PC-9 (cell line): ENCODE data around the gene DNTT. TPM values are rescaled to one million over a fixed set of nuclear protein-coding genes. Genes with fewer than 3 reads are reported as not detected.

Experiments
- BruUV-seq: library from RNA; stranded (reverse); fragments of 400-500 nt; replicated peaks from 2 replicates; lab custom pipeline; 2021; lab: Mats Ljungman, UMichigan
- CTCF ChIA-PET: fragments of 300-600 bp; sonication (Branson Sonifier 250); formaldehyde crosslinking; loops from one replicate; lab custom pipeline; 2022; ENCODE audit warnings: antibody characterized with exemption; lab: Charles Lee
- POLR2A ChIA-PET: fragments of 300-600 bp; sonication (Branson Sonifier 250); formaldehyde crosslinking; loops from one replicate; lab custom pipeline; 2022; ENCODE audit warnings: antibody characterized with exemption; ENCODE audit not compliant: unreplicated experiment; lab: Charles Lee
- DNase-seq, 2 experiments: peaks; one replicate each; pipeline versions ENCODE4 v3.0.0 to v3.0.0-alpha.2; 2015 to 2022; ENCODE audit warnings: mixed read lengths in 1 of 2
- H2AFZ ChIP-seq: fragments of 200-600 bp; sonication (generic); 2 replicates; pipeline ENCODE4 v1.8.1; 2017; ENCODE audit warnings: antibody characterized with exemption
- H3F3A ChIP-seq: fragments of 200-600 bp; sonication (generic); 2 replicates; pipeline ENCODE4 v1.8.1; 2017; ENCODE audit warnings: antibody characterized with exemption, mild to moderate bottlenecking, low read depth; ENCODE audit not compliant: insufficient read depth
- H3K27ac ChIP-seq: fragments of 200-600 bp; sonication (generic); 2 replicates; pipeline ENCODE4 v1.6.1; 2016; ENCODE audit warnings: mixed run types
- H3K27me3 ChIP-seq: fragments of 200-600 bp; sonication (generic); 2 replicates; pipeline ENCODE4 v1.6.1; 2016; ENCODE audit warnings: low read depth, mixed run types; ENCODE audit not compliant: insufficient read depth
- H3K36me3 ChIP-seq: fragments of 200-600 bp; sonication (generic); 2 replicates; pipeline ENCODE4 v1.6.1; 2016; ENCODE audit warnings: low read depth, mixed run types
- H3K4me1 ChIP-seq: fragments of 200-600 bp; sonication (generic); replicated peaks from 2 replicates; pipeline ENCODE4 v1.6.1; 2016; ENCODE audit warnings: mixed run types; ENCODE audit not compliant: insufficient read depth
- H3K4me2 ChIP-seq: fragments of 200-600 bp; sonication (generic); 2 replicates; pipeline ENCODE4 v1.6.1; 2017; ENCODE audit warnings: mixed run types
- H3K4me3 ChIP-seq: fragments of 200-600 bp; sonication (generic); 2 replicates; pipeline ENCODE4 v1.6.1; 2016; ENCODE audit warnings: mixed run types
- H3K79me2 ChIP-seq: fragments of 200-600 bp; sonication (generic); 2 replicates; pipeline ENCODE4 v1.6.1; 2017; ENCODE audit warnings: low read depth, mixed run types
- H3K9me2 ChIP-seq: fragments of 200-600 bp; sonication (generic); 2 replicates; pipeline ENCODE4 v1.8.1; 2017; ENCODE audit warnings: mild to moderate bottlenecking; ENCODE audit not compliant: insufficient read depth
- H3K9me3 ChIP-seq: fragments of 200-600 bp; sonication (generic); 2 replicates; pipeline ENCODE4 v1.8.1; 2016; ENCODE audit warnings: low read depth; ENCODE audit not compliant: insufficient read depth
- H4K20me1 ChIP-seq: fragments of 200-600 bp; sonication (generic); 2 replicates; pipeline ENCODE4 v1.8.1; 2017; ENCODE audit not compliant: insufficient read depth
- EZH2 ChIP-seq: fragments of 200-600 bp; sonication (generic); IDR thresholded peaks from 2 replicates; pipeline ENCODE4 v1.8.0; 2017; ENCODE audit warnings: antibody characterized with exemption, low read depth
- intact Hi-C: fragments of 100-400 bp; cut with micrococcal nuclease; formaldehyde crosslinking; loops from one replicate; pipeline ENCODE4 v1.10.0; 2022; ENCODE audit not compliant: unreplicated experiment
- total RNA-seq: library from RNA; stranded (reverse); gene quantifications from 2 replicates; pipeline ENCODE4 v1.2.3, GENCODE V29; 2021
- TF ChIP-seq, protein P1 (sequence below): fragments of 200-600 bp; sonication (generic); conservative IDR thresholded peaks from 2 replicates; pipeline ENCODE4 v1.6.1; 2017; ENCODE audit warnings: mixed run types, antibody characterized with exemption, mild to moderate bottlenecking, moderate library complexity

Gene DNTT
- total RNA-seq, 1 experiment from 2014 or later: not detected

DNA sequence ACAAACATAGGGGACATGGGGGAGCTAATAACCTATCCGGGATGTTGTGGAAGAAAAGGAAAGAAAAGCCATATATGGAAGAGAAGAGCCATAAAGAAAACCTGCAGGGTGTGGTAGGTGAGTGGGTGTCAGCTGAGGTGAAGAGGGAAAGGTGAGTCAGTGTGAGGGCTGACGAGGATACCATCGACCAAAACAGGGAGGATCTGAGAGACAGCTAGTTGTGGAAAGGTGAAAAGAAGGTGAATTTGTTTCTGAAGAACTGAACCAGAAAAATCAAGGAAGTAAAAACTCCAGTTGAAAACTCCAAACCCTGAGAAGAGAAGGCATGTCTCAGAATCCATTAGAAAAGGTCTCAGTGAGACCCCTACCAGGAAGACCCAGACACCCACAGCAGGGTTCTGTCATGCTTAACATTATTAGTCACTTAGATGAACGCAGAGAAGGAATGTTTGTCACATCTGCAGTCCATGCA is 37.0 kb upstream of the DNTT start:
- no peak for DNase-seq
- BruUV-seq: no TSS peak
- no peaks in the 10 kb centered on the region for H3K4me1 ChIP-seq
- TF ChIP-seq EZH2: no peak
- TF ChIP-seq, protein P1, sequence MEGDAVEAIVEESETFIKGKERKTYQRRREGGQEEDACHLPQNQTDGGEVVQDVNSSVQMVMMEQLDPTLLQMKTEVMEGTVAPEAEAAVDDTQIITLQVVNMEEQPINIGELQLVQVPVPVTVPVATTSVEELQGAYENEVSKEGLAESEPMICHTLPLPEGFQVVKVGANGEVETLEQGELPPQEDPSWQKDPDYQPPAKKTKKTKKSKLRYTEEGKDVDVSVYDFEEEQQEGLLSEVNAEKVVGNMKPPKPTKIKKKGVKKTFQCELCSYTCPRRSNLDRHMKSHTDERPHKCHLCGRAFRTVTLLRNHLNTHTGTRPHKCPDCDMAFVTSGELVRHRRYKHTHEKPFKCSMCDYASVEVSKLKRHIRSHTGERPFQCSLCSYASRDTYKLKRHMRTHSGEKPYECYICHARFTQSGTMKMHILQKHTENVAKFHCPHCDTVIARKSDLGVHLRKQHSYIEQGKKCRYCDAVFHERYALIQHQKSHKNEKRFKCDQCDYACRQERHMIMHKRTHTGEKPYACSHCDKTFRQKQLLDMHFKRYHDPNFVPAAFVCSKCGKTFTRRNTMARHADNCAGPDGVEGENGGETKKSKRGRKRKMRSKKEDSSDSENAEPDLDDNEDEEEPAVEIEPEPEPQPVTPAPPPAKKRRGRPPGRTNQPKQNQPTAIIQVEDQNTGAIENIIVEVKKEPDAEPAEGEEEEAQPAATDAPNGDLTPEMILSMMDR: no peak
- H3K79me2 ChIP-seq: no peaks in the 10 kb centered on the region
- no peak overlapping the region for H2AFZ ChIP-seq
- H4K20me1 ChIP-seq: no peaks in the 10 kb centered on the region
- intact Hi-C loops: loop anchor here (2.0 kb wide), 1 partner anchor 20 kb away; no protein-coding TSS in a partner anchor
- no peaks in the 10 kb centered on the region for H3F3A ChIP-seq
- H3K4me2 ChIP-seq: no peak overlapping the region
- H3K27ac ChIP-seq: no peak overlapping the region
- ChIA-PET POLR2A (interaction anchor here (0.6 kb wide), 1 partner anchor 177 kb away, joined by 4 read pairs; no protein-coding TSS in a partner anchor), CTCF (no interaction called here)
- H3K36me3 ChIP-seq: no peaks in the 10 kb centered on the region
- no peaks in the 10 kb centered on the region for H3K9me2 ChIP-seq
- H3K9me3 ChIP-seq: no peaks in the 10 kb centered on the region
- H3K27me3 ChIP-seq: no peaks in the 10 kb centered on the region
- H3K4me3 ChIP-seq: no peak overlapping the region

DNA sequence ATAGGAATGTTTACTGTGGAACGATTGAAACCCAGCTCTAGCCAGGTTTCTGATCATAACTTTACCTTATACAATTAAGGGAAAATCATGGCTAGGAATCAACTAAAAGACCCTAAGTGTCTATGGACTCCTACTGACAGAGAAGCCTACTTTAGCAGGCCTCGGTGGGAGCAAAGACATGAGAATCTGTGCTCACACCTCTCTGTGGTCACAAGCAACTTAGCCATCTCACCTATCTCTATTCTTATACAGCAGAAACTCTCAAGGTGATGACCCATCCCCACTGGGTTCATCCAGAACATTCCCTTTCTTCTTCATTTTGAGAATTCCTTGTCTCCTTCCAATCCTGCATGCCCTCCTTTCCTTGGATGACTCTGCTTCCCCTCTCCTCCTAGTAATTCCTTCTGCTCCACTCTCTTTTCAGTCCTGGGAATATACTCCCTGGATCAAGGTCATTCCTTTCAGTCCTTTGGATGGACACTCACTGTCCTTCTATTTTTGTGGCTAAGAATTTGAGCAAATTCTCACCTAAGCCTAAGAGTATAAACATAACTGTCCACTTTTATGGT is 35.8 kb upstream of the DNTT start:
- Histone ChIP-seq H3K4me3 (no peak overlapping the region), H3K36me3 (no peaks in the 10 kb centered on the region), H3K9me2 (no peaks in the 10 kb centered on the region), H3K27ac (no peak overlapping the region), H3F3A (no peaks in the 10 kb centered on the region), H3K4me2 (no peak overlapping the region), H2AFZ (no peak overlapping the region), H3K79me2 (no peaks in the 10 kb centered on the region), H4K20me1 (no peaks in the 10 kb centered on the region), H3K27me3 (no peaks in the 10 kb centered on the region), H3K9me3 (no peaks in the 10 kb centered on the region), H3K4me1 (no peaks in the 10 kb centered on the region)
- ChIA-PET CTCF (interaction anchor here (0.7 kb wide), 1 partner anchor 250 kb away, joined by 3 read pairs; no protein-coding TSS in a partner anchor), POLR2A (no interaction called here)
- no TSS peak for BruUV-seq
- TF ChIP-seq, protein P1: no peak
- no peak for TF ChIP-seq EZH2
- DNase-seq: no peak
- intact Hi-C loops: no loop called here

DNA sequence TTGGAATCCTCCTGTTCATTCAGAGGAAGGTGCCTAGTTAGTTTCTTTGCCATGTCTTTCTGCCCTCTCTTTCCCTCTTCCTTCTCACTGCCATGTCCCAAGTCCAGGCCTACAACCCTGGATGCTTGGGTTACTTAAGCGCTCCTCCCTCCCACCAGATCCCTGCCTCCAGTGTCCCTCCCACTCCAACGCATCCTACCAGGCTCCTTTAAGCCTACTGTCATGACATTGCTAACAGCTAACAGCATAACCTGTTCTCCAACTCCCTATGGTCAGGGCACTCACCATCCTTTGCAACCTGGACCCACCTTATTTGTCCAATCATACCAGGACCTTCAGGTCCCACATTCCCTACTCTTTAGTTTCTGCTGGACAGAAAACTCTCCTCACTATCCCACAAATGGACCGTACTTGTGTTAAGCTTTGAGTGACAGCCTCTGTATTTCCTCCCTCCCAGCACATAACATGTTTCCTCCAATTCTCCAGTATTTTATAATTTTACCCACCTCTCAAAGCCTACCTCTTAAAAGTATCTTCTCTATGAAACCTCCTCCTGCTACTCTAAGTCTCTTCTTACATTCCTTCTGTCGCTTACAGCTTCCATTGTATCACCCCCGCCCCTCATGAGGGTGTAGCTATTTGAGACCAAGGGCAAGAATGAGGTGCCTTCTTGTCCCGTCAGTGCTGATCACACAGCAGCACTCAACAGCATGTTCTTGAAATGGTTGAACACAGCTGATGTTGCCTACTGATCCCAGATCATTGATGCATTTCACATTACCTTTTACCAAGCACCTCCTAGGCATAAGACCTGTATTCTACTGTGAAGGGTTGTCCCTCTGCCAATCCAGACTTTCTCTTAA is 34.6 kb upstream of the DNTT start:
- intact Hi-C loops: no loop called here
- POLR2A ChIA-PET: no interaction called here
- CTCF ChIA-PET: no interaction called here
- Histone ChIP-seq H2AFZ (no peak overlapping the region), H3K36me3 (no peaks in the 10 kb centered on the region), H3K9me2 (no peaks in the 10 kb centered on the region), H3F3A (no peaks in the 10 kb centered on the region), H3K4me1 (no peaks in the 10 kb centered on the region), H3K79me2 (no peaks in the 10 kb centered on the region), H3K9me3 (no peaks in the 10 kb centered on the region), H3K27me3 (no peaks in the 10 kb centered on the region), H3K4me2 (no peak overlapping the region), H4K20me1 (no peaks in the 10 kb centered on the region), H3K4me3 (no peak overlapping the region), H3K27ac (no peak overlapping the region)
- no TSS peak for BruUV-seq
- no peak for DNase-seq
- TF ChIP-seq EZH2: no peak
- TF ChIP-seq, protein P1: no peak
